SK-N-SH (cell line): Measurements from ENCODE around the gene SLC17A4. TPM values are rescaled to one million over a fixed set of nuclear protein-coding genes. Genes with fewer than 3 reads are reported as not detected.

ENCODE experiments used
- CTCF ChIA-PET: fragments of 300-600, 350-600 bp; formaldehyde crosslinking; extraction: SDS; loops from one replicate; lab custom pipeline; 2021; lab: Yijun Ruan, JAX
- POLR2A ChIA-PET: fragments of 350-600 bp; sonication (Branson Sonifier 250); formaldehyde crosslinking; extraction: SDS; loops from one replicate; lab custom pipeline; 2020; ENCODE audit warnings: antibody characterized with exemption, inconsistent platforms; lab: Yijun Ruan, JAX
- DNase-seq: peaks from one replicate; pipeline ENCODE4 v3.0.0; 2012
- H2AFZ ChIP-seq: fragments of 200-600 bp; sonication (generic); 2 replicates; pipeline ENCODE4 v1.8.1; 2016; ENCODE audit warnings: antibody characterized with exemption, mild to moderate bottlenecking, low read depth
- H3F3A ChIP-seq: fragments of 200-600 bp; sonication (generic); replicated peaks from 2 replicates; pipeline ENCODE3; 2016; ENCODE audit warnings: antibody characterized with exemption, mild to moderate bottlenecking; ENCODE audit not compliant: insufficient read depth
- H3K27ac ChIP-seq, 2 experiments: fragments of 200-500 bp in 1 of 2; fragments of 200-600 bp in 1 of 2; sonication (Bioruptor generic) in 1 of 2; sonication (generic), shearing (Covaris generic) in 1 of 2; 2 replicates each; pipeline versions ENCODE4 v1.5.1 to v1.6.1; 2014 to 2016; ENCODE audit warnings: low read depth in 2 of 2, inconsistent platforms in 1 of 2, low read length in 1 of 2, mild to moderate bottlenecking in 1 of 2, mixed read lengths in 1 of 2
- H3K27me3 ChIP-seq: fragments of 200-600 bp; sonication (generic), shearing (Covaris generic); 2 replicates; pipeline ENCODE4 v1.6.1; 2016; ENCODE audit warnings: mixed run types; ENCODE audit not compliant: insufficient read depth
- H3K36me3 ChIP-seq, 2 experiments: fragments of 200-500 bp in 1 of 2; fragments of 200-600 bp in 1 of 2; sonication (Bioruptor generic) in 1 of 2; sonication (generic) in 1 of 2; replicated peaks in 1 of 2; 2 replicates each; pipeline versions ENCODE3 to v1.5.1; 2014 to 2016; ENCODE audit warnings: low read length in 1 of 2, mild to moderate bottlenecking in 1 of 2; ENCODE audit not compliant: insufficient read depth in 2 of 2, control insufficient read depth in 1 of 2
- H3K4me1 ChIP-seq, 2 experiments: fragments of 200-500 bp in 1 of 2; fragments of 200-600 bp in 1 of 2; sonication (Bioruptor generic) in 1 of 2; sonication (generic), shearing (Covaris generic) in 1 of 2; 2 replicates each; pipeline versions ENCODE4 v1.5.1 to v1.6.1; 2014 to 2016; ENCODE audit warnings: low read depth in 1 of 2, low read length in 1 of 2, mixed run types in 1 of 2; ENCODE audit not compliant: insufficient read depth in 2 of 2, control insufficient read depth in 1 of 2
- H3K4me2 ChIP-seq: fragments of 200-600 bp; sonication (generic), shearing (Covaris generic); 2 replicates; pipeline ENCODE4 v1.6.1; 2017; ENCODE audit warnings: mixed run types
- H3K4me3 ChIP-seq, 2 experiments: fragments of 200-500 bp in 1 of 2; fragments of 200-600 bp in 1 of 2; sonication (Bioruptor generic) in 1 of 2; sonication (generic), shearing (Covaris generic) in 1 of 2; 2 replicates each; pipeline versions ENCODE4 v1.5.1 to v1.8.1; 2014 to 2016; ENCODE audit warnings: low read depth in 2 of 2, inconsistent platforms in 1 of 2, low read length in 1 of 2, mild to moderate bottlenecking in 1 of 2, mixed read lengths in 1 of 2, moderate library complexity in 1 of 2
- H3K79me2 ChIP-seq: fragments of 200-600 bp; sonication (generic); 2 replicates; pipeline ENCODE4 v1.8.1; 2017; ENCODE audit warnings: mild to moderate bottlenecking; ENCODE audit not compliant: insufficient read depth
- H3K9ac ChIP-seq: fragments of 200-600 bp; sonication (generic); 2 replicates; pipeline ENCODE4 v1.6.1; 2017; ENCODE audit warnings: mixed run types
- H3K9me2 ChIP-seq: fragments of 200-600 bp; sonication (generic); 2 replicates; pipeline ENCODE4 v1.6.1; 2017; ENCODE audit warnings: mixed run types
- H3K9me3 ChIP-seq: fragments of 200-600 bp; sonication (generic); 2 replicates; pipeline ENCODE4 v1.6.1; 2017; ENCODE audit warnings: mixed run types, mild to moderate bottlenecking, moderate library complexity
- H4K20me1 ChIP-seq: fragments of 200-600 bp; sonication (generic); 2 replicates; pipeline ENCODE4 v1.6.1; 2017; ENCODE audit warnings: mild to moderate bottlenecking, mixed run types; ENCODE audit not compliant: insufficient read depth
- CHD2 ChIP-seq: fragments of 150-350 bp; IDR thresholded peaks from 2 replicates; pipeline ENCODE4 v1.6.1; 2018; ENCODE audit warnings: low read length; ENCODE audit not compliant: partially characterized antibody
- CTCF ChIP-seq: fragments of 200-600 bp; sonication (generic); IDR thresholded peaks from 2 replicates; pipeline ENCODE4 v1.6.1; 2017; ENCODE audit warnings: antibody characterized with exemption, mild to moderate bottlenecking, moderate library complexity
- ELF1 ChIP-seq: IDR thresholded peaks from 2 replicates; pipeline ENCODE4 v1.4.0; 2012
- FOSL2 ChIP-seq: IDR thresholded peaks from 2 replicates; pipeline ENCODE4 v1.4.0; 2012; ENCODE audit warnings: low read depth, mild to moderate bottlenecking, moderate library complexity, borderline replicate concordance
- FOXJ3 ChIP-seq: sonication (generic); formaldehyde crosslinking; IDR thresholded peaks from 2 replicates; pipeline ENCODE4 v1.5.1; 2020; ENCODE audit warnings: mild to moderate bottlenecking, missing genetic modification reagents
- GATA2 ChIP-seq: sonication (generic); formaldehyde crosslinking; IDR thresholded peaks from 2 replicates; pipeline ENCODE4 v1.5.0; 2020; ENCODE audit warnings: mild to moderate bottlenecking, missing genetic modification reagents
- JUND ChIP-seq: IDR thresholded peaks from 2 replicates; pipeline ENCODE4 v1.4.0; 2012
- NFIC ChIP-seq: IDR thresholded peaks from 2 replicates; pipeline ENCODE4 v1.4.0; 2012; ENCODE audit warnings: borderline replicate concordance
- POLR2AphosphoS5 ChIP-seq: IDR thresholded peaks from 2 replicates; pipeline ENCODE4 v1.6.1; 2012; ENCODE audit warnings: low read depth, low read length
- RAD21 ChIP-seq: IDR thresholded peaks from 2 replicates; pipeline ENCODE4 v1.6.1; 2012; ENCODE audit warnings: mild to moderate bottlenecking, low read length
- RCOR1 ChIP-seq: fragments of 150-350 bp; IDR thresholded peaks from 2 replicates; pipeline ENCODE4 v1.6.1; 2017; ENCODE audit warnings: antibody characterized with exemption, low read length
- SMC3 ChIP-seq: IDR thresholded peaks from 2 replicates; pipeline ENCODE4 v1.6.1; 2012; ENCODE audit warnings: low read depth, low read length, improper control_type of control experiment
- WGBS: methylation state at CpG from one replicate; pipeline ENCODE4 v1.1.6; 2017; ENCODE audit warnings: low lambda C conversion rate; 5-methylcytosine and 5-hydroxymethylcytosine counted together
- polyA plus RNA-seq, 3 experiments: library from polyadenylated mRNA; depleted of rRNA; stranded (reverse); fragments of >200 nt; gene quantifications; 2 replicates each; pipeline ENCODE4 v1.2.3, GENCODE V29; 2012
- TF ChIP-seq, protein P1 (sequence below): IDR thresholded peaks from 2 replicates; pipeline ENCODE4 v1.4.0; 2012; ENCODE audit warnings: low read depth, borderline replicate concordance

The SLC17A4 gene
- polyA plus RNA-seq, 1 of the 3 experiments (the other 2 are of a cell fraction): not detected

- H3K79me2 ChIP-seq: no peaks in the 10 kb centered on the region
- 25% methylated on average over 2 of the region's 2 CpGs for WGBS
- no peaks in the 10 kb centered on the region for H4K20me1 ChIP-seq
- no peak overlapping the region for H3K9ac ChIP-seq
- ChIA-PET POLR2A (no interaction called here), CTCF (interaction anchor here (1.2 to 2.0 kb wide), 2 partner anchors 185 to 231 kb away, joined by 3 to 7 read pairs; no protein-coding TSS in a partner anchor)
- H3K27ac ChIP-seq: no peak overlapping the region
- H3K4me1 ChIP-seq: no peaks in the 10 kb centered on the region; a peak in 1 of 4 replicates
- no peak overlapping the region for H2AFZ ChIP-seq
- H3K27me3 ChIP-seq: no peaks in the 10 kb centered on the region
- H3K9me3 ChIP-seq: no peaks in the 10 kb centered on the region
- H3K4me3 ChIP-seq: no peak overlapping the region
- no peak for TF ChIP-seq FOSL2
- no peak for TF ChIP-seq ELF1
- no peak for TF ChIP-seq GATA2 (CRISPR knock-in tag)
- no peak for TF ChIP-seq SMC3
- H3K4me2 ChIP-seq: no peak overlapping the region
- no peak for DNase-seq
- H3F3A ChIP-seq: no peaks in the 10 kb centered on the region
- H3K9me2 ChIP-seq: no peaks in the 10 kb centered on the region
- H3K36me3 ChIP-seq: no peaks in the 10 kb centered on the region
Observed at GRCh38 chr6:25787428-25787827, 32.9 kb downstream of the SLC17A4 start.

GRCh38 chr6:25788305-25788922 lies 33.9 kb downstream of the SLC17A4 start:
- DNase-seq: peak; percentile 5
- H3K27ac ChIP-seq: no peak overlapping the region
- TF ChIP-seq, protein P1, sequence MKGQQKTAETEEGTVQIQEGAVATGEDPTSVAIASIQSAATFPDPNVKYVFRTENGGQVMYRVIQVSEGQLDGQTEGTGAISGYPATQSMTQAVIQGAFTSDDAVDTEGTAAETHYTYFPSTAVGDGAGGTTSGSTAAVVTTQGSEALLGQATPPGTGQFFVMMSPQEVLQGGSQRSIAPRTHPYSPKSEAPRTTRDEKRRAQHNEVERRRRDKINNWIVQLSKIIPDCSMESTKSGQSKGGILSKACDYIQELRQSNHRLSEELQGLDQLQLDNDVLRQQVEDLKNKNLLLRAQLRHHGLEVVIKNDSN: no peak
- TF ChIP-seq CTCF (peak; percentile 42), FOXJ3 (no peak), JUND (no peak), GATA2 (CRISPR knock-in tag) (no peak), RAD21 (peak; percentile 41), SMC3 (peak; percentile 37), CHD2 (no peak), NFIC (no peak), RCOR1 (no peak), POLR2AphosphoS5 (no peak)
- ChIA-PET CTCF (interaction anchor here (0.7 to 1.5 kb wide), 5 partner anchors 9 to 38 kb away, joined by 3 to 4 read pairs (median 3); no protein-coding TSS in a partner anchor), POLR2A (no interaction called here)
- no peaks in the 10 kb centered on the region for H3K9me2 ChIP-seq
- no peaks in the 10 kb centered on the region for H3K79me2 ChIP-seq
- no peak overlapping the region for H3K9ac ChIP-seq
- H3K4me1 ChIP-seq: no peaks in the 10 kb centered on the region; a peak in 1 of 4 replicates
- H3K4me3 ChIP-seq: no peak overlapping the region
- H3K9me3 ChIP-seq: no peaks in the 10 kb centered on the region
- no peaks in the 10 kb centered on the region for H4K20me1 ChIP-seq
- WGBS: 61% methylated on average over 4 of the region's 4 CpGs
- H3K36me3 ChIP-seq: no peaks in the 10 kb centered on the region
- no peak overlapping the region for H3K4me2 ChIP-seq
- no peak overlapping the region for H2AFZ ChIP-seq
- no peaks in the 10 kb centered on the region for H3F3A ChIP-seq
- no peaks in the 10 kb centered on the region for H3K27me3 ChIP-seq
